GM18951 (cell line): Measurements from ENCODE around the gene ADAMTS12.

Experiments
- POLR2A ChIP-seq: IDR thresholded peaks from 4 replicates; pipeline ENCODE4 v1.6.1; 2011; ENCODE audit warnings: mild to moderate bottlenecking; ENCODE audit not compliant: insufficient read length, insufficient read depth; ENCODE audit errors: extremely low read depth
- in situ Hi-C: fragments of 300-500 bp; cut with MboI; formaldehyde crosslinking; loops from one replicate; pipeline ENCODE4 v1.12.0; 2022; ENCODE audit warnings: low sequenced_read_pairs, mixed read lengths, inconsistent platforms; ENCODE audit not compliant: unreplicated experiment

ADAMTS12 gene

GRCh38 chr5:33501899-33502298, 389.9 kb downstream of the ADAMTS12 start:
- TF ChIP-seq POLR2A: no peak
- in situ Hi-C loops: no loop called here

GRCh38 chr5:33501260-33501659, 390.5 kb downstream of the ADAMTS12 start:
- TF ChIP-seq POLR2A: no peak
- in situ Hi-C loops: no loop called here

DNA sequence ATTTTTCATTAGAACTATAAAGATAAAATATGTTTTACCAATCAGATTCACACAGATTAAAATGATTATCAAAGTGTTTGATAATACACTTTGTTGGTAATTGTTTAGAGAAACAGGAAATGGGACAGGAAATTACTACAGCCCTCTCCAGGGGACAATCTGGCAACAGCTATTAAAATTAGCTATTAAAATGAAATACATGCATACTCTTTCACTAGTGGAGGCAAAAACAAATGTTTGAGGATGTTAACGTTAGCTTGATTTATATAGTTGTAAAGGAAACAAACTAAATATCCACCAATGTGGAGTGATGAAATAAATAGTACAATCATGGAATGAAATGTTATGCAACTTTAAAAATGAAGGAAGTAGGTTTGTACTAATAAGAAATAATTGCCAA, 397.3 kb downstream of the ADAMTS12 start:
- TF ChIP-seq POLR2A: no peak
- in situ Hi-C loops: no loop called here

GRCh38 chr5:33491941-33492340, 399.8 kb downstream of the ADAMTS12 start:
- in situ Hi-C loops: no loop called here
- TF ChIP-seq POLR2A: no peak

GRCh38 chr5:33490071-33490665, 401.6 kb downstream of the ADAMTS12 start:
- in situ Hi-C loops: no loop called here
- no peak for TF ChIP-seq POLR2A

DNA sequence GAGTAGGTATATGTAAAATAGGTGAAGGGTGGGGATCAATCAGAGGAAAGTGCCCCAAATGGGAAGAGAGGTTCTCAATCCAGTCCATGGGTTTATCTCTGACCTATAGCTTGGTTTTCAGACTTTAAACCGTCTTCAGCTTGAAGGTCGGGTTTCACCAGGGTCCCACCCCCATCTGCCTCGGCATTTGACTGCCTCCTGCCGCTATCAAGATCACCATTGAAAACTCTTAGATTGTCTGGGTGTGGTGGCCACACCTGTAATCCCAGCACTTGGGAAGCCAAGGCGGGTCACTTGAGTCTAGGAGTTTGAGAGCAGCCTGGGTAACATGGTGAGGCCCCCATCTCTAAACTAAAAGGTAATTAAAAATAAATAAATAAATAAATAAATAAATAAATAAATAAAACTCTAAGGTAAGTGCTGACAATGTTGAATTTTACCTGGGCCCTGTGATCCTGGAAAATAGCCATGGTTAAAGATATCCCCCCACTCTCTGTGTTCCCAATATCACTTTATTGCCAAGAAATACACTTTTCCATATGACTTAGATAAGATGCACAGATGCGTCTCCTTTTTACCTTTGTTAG, 402.2 kb downstream of the ADAMTS12 start:
- in situ Hi-C loops: no loop called here
- no peak for TF ChIP-seq POLR2A

DNA sequence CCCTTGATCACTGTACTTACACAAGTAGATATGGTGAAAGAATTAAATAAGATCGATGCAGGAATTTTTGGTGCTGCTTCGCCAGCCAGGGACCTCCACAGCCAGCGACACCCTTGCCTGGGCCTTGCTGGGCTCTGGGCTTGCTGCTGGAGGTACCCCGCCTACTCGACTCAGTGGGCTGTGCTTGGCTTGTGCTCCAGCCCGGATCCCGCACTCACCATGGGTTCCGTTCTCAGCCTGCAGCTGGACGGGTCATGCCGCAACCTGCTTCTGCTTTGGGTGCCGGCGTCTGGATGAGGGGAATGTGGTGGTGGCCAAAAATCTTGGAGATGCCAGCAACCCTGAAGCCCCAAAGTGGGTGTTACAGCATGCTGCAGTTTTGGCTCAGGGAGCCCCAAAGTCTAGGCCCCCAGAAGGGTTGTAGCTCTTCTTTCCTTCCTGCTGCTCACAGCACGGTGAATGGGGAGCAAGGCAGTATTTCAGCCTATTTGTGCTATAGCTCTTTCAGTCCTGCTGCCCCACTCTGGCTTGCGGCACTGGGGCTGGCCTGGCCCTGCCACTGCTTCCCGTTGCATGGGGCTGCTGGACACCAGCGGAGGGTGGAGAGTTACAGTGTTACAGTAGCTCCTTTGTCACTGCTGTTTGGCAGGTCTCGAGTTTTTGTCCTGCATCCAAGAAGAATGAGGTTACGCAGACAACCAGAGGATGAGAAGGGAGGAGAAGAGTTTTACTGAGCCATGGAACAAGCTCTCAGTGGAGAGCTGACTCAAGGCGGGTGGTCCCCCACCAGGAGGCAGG, 403.0 kb downstream of the ADAMTS12 start:
- in situ Hi-C loops: no loop called here

DNA sequence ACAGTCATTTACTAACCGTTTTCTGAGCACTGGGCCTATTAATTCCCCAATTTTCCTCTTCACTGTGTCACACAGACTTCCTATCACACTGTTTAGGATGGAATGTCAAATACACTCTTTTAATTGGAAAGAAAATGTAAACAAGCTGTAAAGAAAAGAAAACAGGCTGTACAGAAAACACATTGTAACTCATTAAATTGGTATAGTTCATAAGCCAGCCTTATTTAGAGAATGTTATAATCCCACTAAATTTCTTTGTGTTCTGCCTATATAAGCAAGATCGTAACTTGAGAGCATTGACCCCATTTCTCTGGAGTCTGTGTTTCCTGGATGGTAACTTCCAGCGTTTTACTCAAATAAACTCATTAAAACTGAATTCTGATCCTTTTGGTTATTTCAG, 404.6 kb downstream of the ADAMTS12 start:
- no peak for TF ChIP-seq POLR2A
- in situ Hi-C loops: no loop called here

More for the DNA sequence above, 403.0 kb downstream of the ADAMTS12 start:
- TF ChIP-seq POLR2A: no peak

- no peak for TF ChIP-seq POLR2A
- in situ Hi-C loops: no loop called here
Observed at GRCh38 chr5:33482335-33482734, 409.5 kb downstream of the ADAMTS12 start.

DNA sequence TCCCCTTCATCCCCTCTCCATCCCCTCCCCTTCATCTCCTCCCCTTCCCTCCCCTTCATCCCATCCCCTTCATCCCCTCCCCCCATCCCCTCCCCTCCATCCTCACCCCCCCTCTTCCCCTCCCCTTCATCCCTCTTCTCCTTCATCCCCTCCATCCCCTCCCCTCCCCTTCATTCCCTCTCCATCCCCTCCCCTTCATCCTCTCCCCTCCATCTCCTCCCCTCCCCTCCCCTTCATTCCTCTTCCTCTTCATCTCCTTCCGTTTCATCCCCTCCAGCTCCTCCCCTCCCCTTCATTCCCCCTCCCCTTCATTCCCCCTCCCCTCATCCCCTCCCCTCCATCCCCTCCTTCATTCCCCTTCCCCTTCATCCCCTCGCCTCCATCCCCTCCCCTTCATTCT, 410.9 kb downstream of the ADAMTS12 start:
- in situ Hi-C loops: no loop called here
- TF ChIP-seq POLR2A: no peak

DNA sequence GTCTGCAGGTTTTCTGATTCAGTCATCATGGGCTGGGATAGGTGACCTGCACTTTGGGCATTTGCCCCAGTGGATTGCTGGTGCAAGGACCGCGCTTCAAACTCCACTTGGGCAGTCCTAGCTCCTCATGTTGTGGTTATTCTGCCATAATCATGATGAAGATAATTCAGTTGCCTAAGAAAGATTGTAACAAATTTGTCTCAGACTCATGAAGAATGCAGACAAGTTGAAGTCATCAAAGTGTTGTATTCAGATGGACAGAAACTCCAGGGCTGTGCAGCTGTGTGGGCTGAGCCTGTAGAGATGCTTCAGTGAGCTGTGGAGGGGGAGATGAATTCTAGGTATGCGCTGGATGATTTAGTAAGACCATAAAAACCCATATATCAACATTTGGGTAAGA, 412.5 kb downstream of the ADAMTS12 start:
- no peak for TF ChIP-seq POLR2A
- in situ Hi-C loops: no loop called here

DNA sequence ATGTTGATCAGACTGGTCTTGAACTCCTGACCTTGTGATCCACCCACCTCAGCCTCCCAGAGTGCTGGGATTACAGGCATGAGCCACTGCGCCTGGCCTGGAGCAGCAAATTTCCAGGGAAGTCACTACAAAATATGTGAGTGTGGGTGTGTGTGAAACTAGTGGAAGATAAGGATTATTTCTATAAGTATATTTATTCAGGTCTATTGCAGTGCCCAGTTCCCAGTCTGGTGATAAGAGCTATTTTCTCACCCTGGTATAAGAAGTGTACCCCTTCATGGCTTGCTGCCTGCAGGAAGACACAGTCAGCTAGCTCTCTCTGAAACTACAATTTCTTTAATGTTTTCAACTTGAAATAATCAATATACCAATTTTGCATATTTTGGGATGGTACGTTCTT, 414.0 kb downstream of the ADAMTS12 start:
- TF ChIP-seq POLR2A: no peak
- in situ Hi-C loops: no loop called here

GRCh38 chr5:33476992-33477391, 414.8 kb downstream of the ADAMTS12 start:
- in situ Hi-C loops: no loop called here
- TF ChIP-seq POLR2A: no peak

GRCh38 chr5:33475706-33476105, 416.1 kb downstream of the ADAMTS12 start:
- TF ChIP-seq POLR2A: no peak
- in situ Hi-C loops: no loop called here
